Activated T-cell treated with anti-CD3 and anti-CD28 coated beads, Interleukin-2, amount 50 U/mL, for 72 hours (primary cell): Measurements from ENCODE around the gene RBM33. TPM values are rescaled to one million over a fixed set of nuclear protein-coding genes. Genes with fewer than 3 reads are reported as not detected.

ENCODE experiments used
- ATAC-seq, 2 donors: fragments of 150-1000 bp; cut with Tn5 transposase; replicated peaks in 1 of 2; 2 replicates each; pipeline ENCODE4 v1.10.0; 2021; ENCODE audit warnings: moderate library complexity in 2 of 2, mild to moderate bottlenecking in 1 of 2
- DNase-seq, 2 donors: peaks; one replicate each; pipeline ENCODE4 v3.0.0; 2021 to 2022; ENCODE audit warnings: mixed read lengths in 1 of 2
- H3K27ac Mint-ChIP-seq: one replicate; pipeline ENCODE4 v1.8.0; 2022; ENCODE audit warnings: mild to moderate bottlenecking, moderate library complexity, mixed read lengths
- H3K27me3 Mint-ChIP-seq: one replicate; pipeline ENCODE4 v1.8.0; 2022; ENCODE audit warnings: low read depth, mixed read lengths
- H3K36me3 Mint-ChIP-seq, 2 donors: one replicate each; pipeline ENCODE4 v1.8.0; 2022; ENCODE audit warnings: mixed read lengths in 2 of 2, mild to moderate bottlenecking in 1 of 2; ENCODE audit not compliant: insufficient read depth in 2 of 2
- H3K4me1 Mint-ChIP-seq: one replicate; pipeline ENCODE4 v1.8.0; 2022; ENCODE audit warnings: low read depth, mixed read lengths
- H3K4me3 Mint-ChIP-seq, 2 donors: one replicate each; pipeline ENCODE4 v1.8.0; 2022; ENCODE audit warnings: mild to moderate bottlenecking in 2 of 2, mixed read lengths in 2 of 2, moderate library complexity in 2 of 2
- H3K9me3 Mint-ChIP-seq, 2 donors: one replicate each; pipeline ENCODE4 v1.8.0; 2022; ENCODE audit warnings: mixed read lengths in 2 of 2
- total RNA-seq, 2 donors: library from RNA; stranded (reverse); gene quantifications; one replicate each; pipeline ENCODE4 v1.2.3, GENCODE V29; 2022

The RBM33 gene
- total RNA-seq, 2 donors from 2014 or later: 93.1 to 104 TPM

- Mint-ChIP-seq H3K27ac (no peak overlapping the region), H3K4me1 (peaks cover 26% of the 10 kb centered on the region), H3K9me3 (no peaks in the 10 kb centered on the region), H3K4me3 (no peak overlapping the region), H3K27me3 (no peaks in the 10 kb centered on the region), H3K36me3 (peaks cover 2 to 4% of the 10 kb centered on the region in 2 donors)
- ATAC-seq (no peak), DNase-seq (no peak)
Measured at GRCh38 chr7:155725006-155725355, 80.5 kb downstream of the RBM33 start.

GRCh38 chr7:155727616-155728015 is 83.2 kb downstream of the RBM33 start:
- Mint-ChIP-seq H3K9me3 (no peaks in the 10 kb centered on the region), H3K27me3 (no peaks in the 10 kb centered on the region), H3K4me3 (no peak overlapping the region), H3K4me1 (peaks cover 26% of the 10 kb centered on the region), H3K36me3 (peaks cover 2 to 6% of the 10 kb centered on the region in 2 donors), H3K27ac (no peak overlapping the region)
- DNase-seq (no peak), ATAC-seq (no peak)

- H3K27ac Mint-ChIP-seq: no peak overlapping the region
- H3K4me1 Mint-ChIP-seq: peaks cover 31% of the 10 kb centered on the region
- ATAC-seq: no peak
- DNase-seq: no peak
- no peak overlapping the region for H3K4me3 Mint-ChIP-seq
- no peaks in the 10 kb centered on the region for H3K27me3 Mint-ChIP-seq
- peaks cover 0 to 6% of the 10 kb centered on the region in 2 donors for H3K36me3 Mint-ChIP-seq
- H3K9me3 Mint-ChIP-seq: no peaks in the 10 kb centered on the region
Measured at GRCh38 chr7:155728116-155728515, 83.7 kb downstream of the RBM33 start.

GRCh38 chr7:155729847-155730246 is 85.4 kb downstream of the RBM33 start:
- no peaks in the 10 kb centered on the region for H3K27me3 Mint-ChIP-seq
- H3K9me3 Mint-ChIP-seq: no peaks in the 10 kb centered on the region
- no peak overlapping the region for H3K27ac Mint-ChIP-seq
- H3K4me3 Mint-ChIP-seq: no peak overlapping the region
- H3K36me3 Mint-ChIP-seq: peaks cover 0 to 6% of the 10 kb centered on the region in 2 donors
- ATAC-seq (no peak), DNase-seq (no peak)
- peaks cover 43% of the 10 kb centered on the region for H3K4me1 Mint-ChIP-seq

- DNase-seq (no peak), ATAC-seq (no peak)
- no peak overlapping the region for H3K4me3 Mint-ChIP-seq
- peaks cover 0 to 6% of the 10 kb centered on the region in 2 donors for H3K36me3 Mint-ChIP-seq
- peak overlapping the region; percentile 81 for H3K27ac Mint-ChIP-seq
- peaks cover 55% of the 10 kb centered on the region for H3K4me1 Mint-ChIP-seq
- no peaks in the 10 kb centered on the region for H3K27me3 Mint-ChIP-seq
- no peaks in the 10 kb centered on the region for H3K9me3 Mint-ChIP-seq
Measured at GRCh38 chr7:155731380-155731779, 86.9 kb downstream of the RBM33 start.

- no peak overlapping the region for H3K4me3 Mint-ChIP-seq
- DNase-seq: no peak
- H3K27ac Mint-ChIP-seq: peak overlapping the region; percentile 81
- H3K4me1 Mint-ChIP-seq: peaks cover 55% of the 10 kb centered on the region
- peaks cover 0 to 6% of the 10 kb centered on the region in 2 donors for H3K36me3 Mint-ChIP-seq
- no peak for ATAC-seq
- no peaks in the 10 kb centered on the region for H3K27me3 Mint-ChIP-seq
- H3K9me3 Mint-ChIP-seq: no peaks in the 10 kb centered on the region
Measured at GRCh38 chr7:155731871-155732270, 87.4 kb downstream of the RBM33 start.

- H3K4me1 Mint-ChIP-seq: peaks cover 55% of the 10 kb centered on the region
- no peak overlapping the region for H3K4me3 Mint-ChIP-seq
- ATAC-seq: no peak
- peaks cover 0 to 6% of the 10 kb centered on the region in 2 donors for H3K36me3 Mint-ChIP-seq
- no peak for DNase-seq
- H3K27me3 Mint-ChIP-seq: no peaks in the 10 kb centered on the region
- no peak overlapping the region for H3K27ac Mint-ChIP-seq
- no peaks in the 10 kb centered on the region for H3K9me3 Mint-ChIP-seq
Measured at GRCh38 chr7:155732286-155732685, 87.8 kb downstream of the RBM33 start.

- H3K4me1 Mint-ChIP-seq: peaks cover 61% of the 10 kb centered on the region
Measured at GRCh38 chr7:155733582-155734444, 89.4 kb downstream of the RBM33 start.

GRCh38 chr7:155734445-155734809 is 90.0 kb downstream of the RBM33 start:
- ATAC-seq: peak in 1 of 2 donors; percentile 8
- Mint-ChIP-seq H3K4me3 (peak overlapping the region in 1 of 2 donors; percentile 44), H3K27me3 (no peaks in the 10 kb centered on the region), H3K4me1 (peaks cover 65% of the 10 kb centered on the region), H3K36me3 (peaks cover 4 to 18% of the 10 kb centered on the region in 2 donors), H3K27ac (no peak overlapping the region), H3K9me3 (no peaks in the 10 kb centered on the region)
- DNase-seq: no peak

More at GRCh38 chr7:155733582-155734444, 89.4 kb downstream of the RBM33 start:
- H3K27me3 Mint-ChIP-seq: no peaks in the 10 kb centered on the region
- peak; percentile 26 to 33 for DNase-seq
- no peak overlapping the region for H3K27ac Mint-ChIP-seq
- peaks cover 1 to 13% of the 10 kb centered on the region in 2 donors for H3K36me3 Mint-ChIP-seq
- ATAC-seq: peak; percentile 76 to 79
- H3K9me3 Mint-ChIP-seq: no peaks in the 10 kb centered on the region
- H3K4me3 Mint-ChIP-seq: peak overlapping the region; percentile 21 to 44

- Mint-ChIP-seq H3K36me3 (peaks cover 4 to 22% of the 10 kb centered on the region in 2 donors), H3K4me1 (peaks cover 77% of the 10 kb centered on the region), H3K4me3 (peak overlapping the region in 1 of 2 donors; percentile 33), H3K9me3 (no peaks in the 10 kb centered on the region), H3K27ac (peak overlapping the region; percentile 12), H3K27me3 (no peaks in the 10 kb centered on the region)
- no peak for DNase-seq
- ATAC-seq: no peak
Measured at GRCh38 chr7:155735442-155736115, 91.1 kb downstream of the RBM33 start.

GRCh38 chr7:155737590-155737989 is 93.1 kb downstream of the RBM33 start:
- H3K4me1 Mint-ChIP-seq: peaks cover 79% of the 10 kb centered on the region
- peaks cover 7 to 37% of the 10 kb centered on the region in 2 donors for H3K36me3 Mint-ChIP-seq
- no peaks in the 10 kb centered on the region for H3K27me3 Mint-ChIP-seq
- H3K9me3 Mint-ChIP-seq: no peaks in the 10 kb centered on the region
- no peak overlapping the region for H3K4me3 Mint-ChIP-seq
- no peak for DNase-seq
- H3K27ac Mint-ChIP-seq: no peak overlapping the region
- ATAC-seq: no peak

GRCh38 chr7:155738104-155738503 is 93.6 kb downstream of the RBM33 start:
- H3K27me3 Mint-ChIP-seq: no peaks in the 10 kb centered on the region
- ATAC-seq: no peak
- no peak overlapping the region for H3K27ac Mint-ChIP-seq
- no peaks in the 10 kb centered on the region for H3K9me3 Mint-ChIP-seq
- H3K4me1 Mint-ChIP-seq: peaks cover 74% of the 10 kb centered on the region
- H3K36me3 Mint-ChIP-seq: peaks cover 7 to 40% of the 10 kb centered on the region in 2 donors
- H3K4me3 Mint-ChIP-seq: no peak overlapping the region
- no peak for DNase-seq
